ENCODE data around the gene EPHA2.

DNA sequence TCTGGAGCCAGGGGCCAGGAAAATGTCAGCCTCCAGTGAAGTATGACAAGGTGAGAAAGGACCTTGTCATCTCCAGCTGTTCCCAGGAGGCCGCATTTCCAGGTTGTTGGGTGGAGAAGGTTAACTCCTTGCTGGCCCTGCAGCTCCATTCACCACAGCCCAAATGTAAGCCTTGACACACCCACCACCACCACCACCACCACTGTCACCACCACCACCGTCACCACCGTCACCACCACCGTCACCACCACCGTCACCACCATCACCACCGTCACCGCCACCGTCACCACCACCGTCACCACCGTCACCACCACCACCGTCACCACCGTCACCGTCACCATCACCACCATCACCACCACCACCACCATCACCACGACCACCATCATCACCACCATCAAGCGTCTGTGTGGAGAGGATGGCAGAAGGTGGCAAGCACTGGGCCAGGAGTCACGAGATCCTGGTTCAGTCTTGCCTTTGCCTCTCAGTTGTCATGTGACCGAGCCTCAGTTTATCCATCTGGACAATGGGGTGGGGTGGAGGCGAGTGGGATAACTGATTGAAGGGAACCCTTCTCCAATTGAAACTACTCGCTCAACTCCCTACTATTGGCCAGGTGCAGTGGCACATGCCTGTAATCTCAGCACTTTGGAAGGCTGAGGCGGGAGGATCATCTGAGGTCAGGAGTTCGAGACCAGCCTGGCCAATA lies 61.3 kb downstream of the EPHA2 start:
- TF ChIP-seq, protein P1, sequence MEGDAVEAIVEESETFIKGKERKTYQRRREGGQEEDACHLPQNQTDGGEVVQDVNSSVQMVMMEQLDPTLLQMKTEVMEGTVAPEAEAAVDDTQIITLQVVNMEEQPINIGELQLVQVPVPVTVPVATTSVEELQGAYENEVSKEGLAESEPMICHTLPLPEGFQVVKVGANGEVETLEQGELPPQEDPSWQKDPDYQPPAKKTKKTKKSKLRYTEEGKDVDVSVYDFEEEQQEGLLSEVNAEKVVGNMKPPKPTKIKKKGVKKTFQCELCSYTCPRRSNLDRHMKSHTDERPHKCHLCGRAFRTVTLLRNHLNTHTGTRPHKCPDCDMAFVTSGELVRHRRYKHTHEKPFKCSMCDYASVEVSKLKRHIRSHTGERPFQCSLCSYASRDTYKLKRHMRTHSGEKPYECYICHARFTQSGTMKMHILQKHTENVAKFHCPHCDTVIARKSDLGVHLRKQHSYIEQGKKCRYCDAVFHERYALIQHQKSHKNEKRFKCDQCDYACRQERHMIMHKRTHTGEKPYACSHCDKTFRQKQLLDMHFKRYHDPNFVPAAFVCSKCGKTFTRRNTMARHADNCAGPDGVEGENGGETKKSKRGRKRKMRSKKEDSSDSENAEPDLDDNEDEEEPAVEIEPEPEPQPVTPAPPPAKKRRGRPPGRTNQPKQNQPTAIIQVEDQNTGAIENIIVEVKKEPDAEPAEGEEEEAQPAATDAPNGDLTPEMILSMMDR (IDR thresholded peaks at IDR 0.05), result no peak
- no peak for TF ChIP-seq POLR2A (IDR thresholded peaks at IDR 0.05)
